ENCODE measurements around the gene DACT3.

DACT3 gene

GRCh38 chr19:46668662-46669061 is 7.7 kb upstream of the DACT3 start:
- no peak for DNase-seq

DNA sequence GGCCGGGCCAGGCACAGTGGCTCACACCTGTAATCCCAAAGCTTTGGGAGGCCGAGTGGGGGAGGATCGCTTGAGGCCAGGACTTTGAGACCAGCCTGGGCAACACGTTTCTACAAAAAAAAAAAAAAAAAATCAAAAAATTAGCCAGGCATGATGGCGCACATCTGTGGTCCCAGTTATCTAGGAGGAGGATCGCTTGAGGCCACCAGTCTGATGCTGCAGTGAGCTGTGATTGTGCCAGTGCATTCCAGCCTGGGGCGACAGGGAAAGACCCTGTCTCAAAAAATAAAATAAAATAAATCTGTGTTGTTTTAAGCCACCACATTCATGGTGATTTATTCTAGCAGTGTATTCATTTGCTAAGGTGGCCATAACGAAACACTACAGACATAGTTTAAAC is 4.1 kb upstream of the DACT3 start:
- no peak for DNase-seq

- peak; percentile 88 to 91 for DNase-seq
Measured at GRCh38 chr19:46661735-46662592, 982 bp upstream of the DACT3 start.

- DNase-seq, result no peak
Measured at GRCh38 chr19:46660551-46661019, 397 bp downstream of the DACT3 start.

- DNase-seq, result no peak
Measured at GRCh38 chr19:46660008-46660517, 919 bp downstream of the DACT3 start.

DNA sequence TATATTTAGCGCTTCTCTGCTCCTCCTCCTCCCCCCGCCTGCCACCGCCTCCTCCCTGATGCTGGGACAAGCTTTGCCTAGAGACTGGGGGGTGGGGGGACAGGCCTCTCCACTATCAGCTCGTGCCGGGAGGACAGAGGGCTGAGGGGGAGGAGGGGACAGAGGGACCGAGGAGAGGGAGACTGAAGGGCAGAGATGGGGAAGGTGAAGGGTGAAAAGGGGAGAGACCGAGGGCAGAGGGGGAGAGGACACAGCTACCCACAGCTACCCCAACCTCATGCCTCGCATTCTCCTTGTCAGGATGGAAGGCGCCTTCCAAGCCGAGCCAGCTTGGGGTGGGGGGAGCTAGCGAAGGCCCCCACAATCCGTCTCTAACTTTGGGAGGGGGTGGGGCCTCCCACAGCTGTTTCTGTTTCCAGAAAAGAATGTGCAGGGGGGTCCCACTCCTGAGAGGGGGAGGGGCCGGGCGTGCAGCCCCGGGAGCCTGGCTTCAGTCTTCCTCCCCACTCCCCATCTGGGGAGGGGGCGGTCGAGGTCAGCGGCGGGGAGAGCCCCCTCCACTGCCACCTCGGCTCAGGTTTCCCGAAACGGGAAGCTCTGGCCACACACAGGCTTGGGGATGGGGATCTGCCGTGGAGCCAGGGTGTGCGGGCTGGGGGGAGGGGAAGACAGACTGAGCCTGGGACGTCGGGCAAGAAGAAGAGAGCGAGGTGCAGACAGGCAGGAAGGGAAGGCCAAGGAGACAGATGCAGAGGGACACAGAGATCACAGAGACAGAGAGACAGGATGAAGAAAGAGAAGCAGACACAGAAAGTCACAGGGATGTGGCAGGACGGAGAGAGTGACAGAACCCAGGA is 1.6 kb downstream of the DACT3 start:
- DNase-seq, result no peak

- no peak for DNase-seq
Measured at GRCh38 chr19:46656541-46656940, 4.4 kb downstream of the DACT3 start.

DNA sequence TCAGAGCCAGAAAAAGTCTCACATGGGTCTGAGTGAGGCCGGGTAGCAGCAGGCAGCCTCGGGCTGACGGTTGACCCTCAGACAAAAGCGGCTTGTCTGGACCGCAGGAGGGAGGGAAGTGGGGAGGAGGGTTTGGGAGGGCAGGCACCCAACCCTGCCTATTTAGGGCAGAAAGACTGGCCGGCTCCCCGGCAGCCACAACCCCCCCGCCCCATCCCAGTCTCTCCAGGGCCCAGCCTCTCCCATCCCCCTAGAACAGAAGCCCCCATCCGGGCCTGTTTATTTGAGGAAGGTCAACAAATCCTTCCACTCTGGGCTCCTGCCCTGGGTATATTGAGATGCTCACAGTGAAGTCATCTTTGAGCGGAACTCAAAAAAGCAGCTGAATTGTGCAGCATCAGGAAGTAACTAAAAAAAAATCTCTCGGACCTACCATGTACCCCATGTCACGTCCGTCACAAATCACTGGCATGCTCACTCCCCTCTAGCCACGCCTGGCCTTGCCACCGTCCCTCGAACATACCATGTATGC is 6.3 kb downstream of the DACT3 start:
- no peak for DNase-seq

DNA sequence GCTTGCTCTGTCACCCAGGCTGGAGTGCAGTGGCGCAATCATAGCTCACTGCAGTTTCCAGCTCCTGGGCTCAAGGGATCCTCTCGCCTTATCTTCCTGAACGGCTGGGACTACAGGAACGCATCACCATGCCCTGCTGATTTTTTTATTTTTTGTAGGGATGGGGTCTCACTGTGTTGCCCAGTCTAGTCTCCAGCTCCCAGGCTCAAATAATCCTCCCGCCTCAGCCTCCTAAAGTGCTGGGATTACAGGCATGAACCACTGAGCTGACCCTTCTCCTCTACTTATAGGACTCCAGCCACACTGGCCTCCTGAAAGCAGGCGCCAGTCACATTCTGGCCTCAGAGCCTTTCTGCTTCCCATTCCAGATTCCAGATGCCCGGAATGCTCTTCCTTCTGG is 10.5 kb downstream of the DACT3 start:
- DNase-seq, result no peak

GRCh38 chr19:46648961-46649960 is 11.7 kb downstream of the DACT3 start:
- no peak for DNase-seq

DNA sequence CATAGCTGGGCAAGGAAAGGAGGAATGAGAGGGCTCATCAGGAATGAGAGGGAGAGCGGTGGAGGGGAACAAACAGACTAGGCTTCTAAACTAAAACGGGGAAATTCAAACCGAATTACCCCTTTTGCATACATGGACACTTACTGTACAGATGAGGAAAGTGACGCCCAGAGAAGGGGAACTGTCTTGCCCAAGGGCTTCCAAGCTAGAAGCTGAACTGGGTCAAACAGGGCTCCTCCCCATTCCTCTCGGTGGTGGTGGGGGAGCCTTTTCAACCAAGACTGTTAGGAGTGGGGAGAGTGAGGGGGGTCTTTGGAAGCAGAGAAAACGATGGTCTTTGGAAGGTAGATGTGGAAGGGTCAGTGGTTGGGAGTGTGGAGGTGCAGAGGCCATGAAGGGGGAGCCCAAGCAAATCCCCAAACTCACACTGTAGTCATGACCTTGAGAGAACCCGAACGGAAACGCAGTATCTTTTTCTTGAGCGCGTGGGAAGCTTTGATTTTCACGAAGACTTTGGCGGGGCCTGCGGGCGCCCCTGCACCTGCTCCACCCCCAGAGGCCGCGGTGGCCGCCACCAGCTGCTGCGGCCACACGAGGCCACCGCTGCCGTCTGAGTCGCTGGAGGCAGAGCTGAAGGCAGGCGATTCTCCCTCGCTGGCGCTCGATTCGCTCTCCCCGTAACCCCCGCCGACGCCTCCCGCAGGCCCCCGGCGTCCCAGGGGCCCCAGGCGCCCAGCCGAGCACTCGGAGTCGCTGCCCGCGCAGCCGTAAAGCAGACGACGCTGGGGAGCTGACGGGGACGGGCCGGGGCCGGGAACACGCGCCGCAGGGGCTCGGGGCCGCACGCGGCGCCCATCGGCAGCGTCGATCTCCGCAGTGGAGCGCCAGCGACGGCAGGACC is 12.7 kb downstream of the DACT3 start:
- DNase-seq, result peak; percentile 70 to 77

DNA sequence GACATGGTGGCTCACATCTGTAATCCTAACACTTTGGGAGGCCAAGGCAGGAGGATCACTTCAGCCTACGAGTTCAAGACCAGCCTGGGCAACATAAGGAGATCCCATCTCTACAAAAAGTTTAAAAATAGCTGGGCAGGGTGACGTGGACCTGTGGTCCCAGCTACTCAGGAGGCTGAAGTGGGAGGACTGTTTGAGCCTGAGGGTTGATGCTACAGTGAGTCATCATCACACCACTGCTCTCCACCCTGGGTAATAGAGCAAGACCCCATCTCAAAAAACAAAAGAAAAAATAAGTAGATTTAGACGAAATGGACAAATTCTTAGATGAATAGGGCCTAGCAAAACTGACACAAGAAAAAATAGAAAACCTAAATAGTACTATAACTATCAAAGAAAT is 14.6 kb downstream of the DACT3 start:
- DNase-seq, result no peak

- DNase-seq, result no peak
Measured at GRCh38 chr19:46644720-46645119, 16.3 kb downstream of the DACT3 start.

DNA sequence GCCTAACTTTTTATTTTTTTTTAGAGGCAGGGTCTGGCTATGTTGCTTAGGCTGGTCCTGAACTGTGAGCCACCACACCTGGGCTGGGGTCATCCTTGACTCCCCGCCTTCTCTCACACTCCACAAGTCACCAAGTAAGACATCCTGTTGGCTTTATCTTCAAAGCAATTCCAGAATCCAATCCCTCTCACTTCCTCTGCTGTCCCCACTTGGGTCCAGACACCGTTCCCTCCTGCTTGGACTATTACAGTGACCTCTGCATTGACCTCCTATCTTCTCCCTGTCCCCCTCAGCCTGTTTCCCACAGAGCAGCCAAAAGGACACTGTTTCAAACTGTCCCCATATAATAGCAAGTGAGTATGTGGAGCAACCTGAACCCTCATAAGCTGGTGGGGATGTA is 20.3 kb downstream of the DACT3 start:
- no peak for DNase-seq

GRCh38 chr19:46639358-46640182 is 21.4 kb downstream of the DACT3 start:
- DNase-seq, result peak; percentile 66 to 83

GRCh38 chr19:46637224-46637623 is 23.8 kb downstream of the DACT3 start:
- DNase-seq, result no peak

DNA sequence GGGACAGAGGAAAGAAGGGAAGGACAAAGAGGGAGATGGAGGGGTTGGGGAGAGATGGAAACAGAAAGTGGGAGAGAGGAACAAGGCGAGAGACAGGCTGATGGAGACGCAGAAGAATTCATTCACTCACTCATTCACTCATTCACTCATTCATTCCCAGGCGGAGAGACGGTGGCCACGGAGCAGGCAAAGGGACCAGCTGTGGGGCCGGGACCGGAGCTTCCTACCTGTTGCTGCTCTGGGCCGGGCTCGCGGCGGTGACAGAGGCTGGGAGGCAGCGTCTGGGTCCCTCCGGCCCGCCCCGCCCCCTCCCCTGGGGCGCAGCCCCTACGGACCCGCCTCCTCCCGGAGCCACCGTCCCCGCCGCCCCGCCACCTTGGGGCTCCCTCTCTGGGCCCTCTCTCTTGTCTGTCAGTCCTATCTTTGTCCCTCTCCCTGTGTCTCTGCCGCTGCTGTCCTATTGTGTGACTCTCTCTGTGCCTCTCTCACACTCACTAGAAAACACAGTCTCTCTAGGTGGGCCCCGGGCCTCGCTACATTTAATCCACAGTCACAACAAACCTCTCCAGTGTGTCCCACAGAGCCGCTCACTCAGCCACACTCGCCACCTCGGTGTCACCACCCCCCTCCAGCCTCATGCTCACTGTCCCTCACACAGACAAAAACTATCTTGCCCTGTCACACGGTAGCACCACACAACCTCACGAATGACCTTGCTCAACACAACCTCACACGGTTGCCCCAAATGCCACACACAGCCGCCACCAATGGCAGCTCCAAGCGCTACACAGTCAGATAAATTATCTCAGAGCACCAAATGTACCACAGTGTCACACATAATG is 24.8 kb downstream of the DACT3 start, which contains the start of gene GNG8:
GNG8 (minus strand) TSS at position 283 of the 842 bp plus-strand sequence. CDS start 1,520 bp downstream, outside the sequence.
- no peak for DNase-seq

DNA sequence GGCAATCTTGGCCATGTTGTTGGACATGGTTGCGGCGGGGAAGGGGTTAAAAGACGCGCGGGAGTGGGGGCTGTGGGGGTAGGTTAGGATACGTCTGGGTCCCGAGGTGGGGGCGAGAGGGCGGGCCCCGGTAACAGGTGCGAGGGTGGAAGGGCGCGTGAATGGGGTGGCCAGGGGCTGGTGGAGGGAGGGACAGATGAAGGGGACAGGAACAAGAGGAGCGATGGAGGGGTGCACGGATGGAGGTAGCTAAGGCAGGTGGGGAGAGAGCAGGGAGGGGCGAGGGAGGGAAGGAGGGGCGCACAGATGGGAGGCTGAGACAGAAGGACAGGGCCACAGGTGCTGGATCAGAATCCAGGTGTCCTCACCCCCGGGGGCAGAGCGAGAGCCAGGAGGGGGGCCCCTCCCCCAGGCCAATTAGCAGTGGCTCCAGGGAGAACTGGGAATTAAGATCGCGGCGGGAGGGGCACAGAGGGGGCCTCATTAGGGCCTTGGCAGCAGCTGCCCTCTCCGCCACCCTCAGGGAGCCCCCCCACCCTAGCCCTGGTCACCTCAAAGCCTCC is 26.2 kb downstream of the DACT3 start:
- DNase-seq, result no peak

All from inflammatory macrophage (primary cell).